PFSK-1 (cell line): ENCODE data around the gene FOXA3.

Source experiments
- FOXP2 ChIP-seq: optimal IDR thresholded peaks from 2 replicates; pipeline ENCODE3; 2011; ENCODE audit warnings: borderline replicate concordance, control low read depth, inconsistent platforms; ENCODE audit not compliant: insufficient read depth; ENCODE audit errors: extremely low read length, extremely low read depth
- POLR2AphosphoS5 ChIP-seq: IDR thresholded peaks from 2 replicates; pipeline ENCODE4 v1.6.1; 2012; ENCODE audit warnings: low read depth, mild to moderate bottlenecking, control low read depth, low read length, moderate library complexity
- SIN3A ChIP-seq: IDR thresholded peaks from 2 replicates; pipeline ENCODE4 v1.6.1; 2012; ENCODE audit warnings: mild to moderate bottlenecking, low read length, moderate library complexity, borderline replicate concordance; ENCODE audit not compliant: insufficient read depth
- TAF1 ChIP-seq: IDR thresholded peaks from 2 replicates; pipeline ENCODE4 v1.6.1; 2012; ENCODE audit warnings: low read length, control low read depth, borderline replicate concordance; ENCODE audit not compliant: insufficient read depth

- TF ChIP-seq POLR2AphosphoS5 (no peak), FOXP2 (no peak), SIN3A (no peak), TAF1 (no peak)
These were observed 48.5 kb upstream of the FOXA3 start for GRCh38 chr19:45815481-45816216.
